Spleen (tissue), 7 donors: ENCODE measurements around the gene MCTP1.

Experiments used
- POLR2A ChIP-seq, 3 donors: fragments of 450-650 bp; IDR thresholded peaks; one replicate each; pipeline ENCODE4 v1.5.1; 2017; ENCODE audit warnings: antibody characterized with exemption in 3 of 3, mild to moderate bottlenecking in 1 of 3
- POLR2AphosphoS5 ChIP-seq, 3 donors: sonication (generic); formaldehyde crosslinking; IDR thresholded peaks; one replicate each; pipeline ENCODE4 v1.5.1; 2017; ENCODE audit warnings: antibody characterized with exemption in 3 of 3
- TF ChIP-seq, protein P1 (sequence below), 11 experiments: fragments of 200-600 bp in 7 of 11; fragments of 450-650 bp in 4 of 11; sonication (generic) in 4 of 11; IDR thresholded peaks in 8 of 11; conservative IDR thresholded peaks in 3 of 11; 1 replicate in 7 of 11; 2 replicates in 4 of 11; pipeline versions ENCODE4 v1.4.0 to v1.8.0; 2016 to 2021; ENCODE audit warnings: antibody characterized with exemption in 11 of 11, inconsistent platforms in 4 of 11, mild to moderate bottlenecking in 1 of 11
- donor health status: DM: no; HTN: no; CAD: no; lungs with moderate emphysema.
- donor health status: DM: no; HTN: no; CAD: no.
- donor health status: DM: no; HTN: no; CAD: no.

DNA sequence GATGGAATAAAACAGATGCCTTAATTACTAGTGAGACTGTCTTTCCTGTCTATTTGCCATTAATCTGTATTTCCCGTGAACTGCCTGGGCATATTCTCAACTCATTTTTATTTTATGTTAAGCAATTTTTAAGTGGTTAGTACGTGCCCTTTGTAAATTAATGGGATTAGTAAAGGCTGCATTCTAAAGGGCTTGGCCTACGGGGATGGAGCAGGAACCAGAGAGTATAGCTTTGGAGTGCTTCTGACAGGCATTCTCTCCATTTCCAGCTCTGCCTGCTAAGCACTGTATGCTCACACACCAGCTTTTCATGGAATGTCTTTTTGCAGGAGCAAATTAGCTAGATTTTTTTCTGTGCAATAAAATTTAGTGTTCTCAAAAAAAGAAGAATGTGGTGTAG is 241.2 kb downstream of the MCTP1 start:
- TF ChIP-seq POLR2A (IDR thresholded peaks at IDR 0.05) (no peak), POLR2AphosphoS5 (IDR thresholded peaks at IDR 0.05) (no peak)
- TF ChIP-seq, protein P1, sequence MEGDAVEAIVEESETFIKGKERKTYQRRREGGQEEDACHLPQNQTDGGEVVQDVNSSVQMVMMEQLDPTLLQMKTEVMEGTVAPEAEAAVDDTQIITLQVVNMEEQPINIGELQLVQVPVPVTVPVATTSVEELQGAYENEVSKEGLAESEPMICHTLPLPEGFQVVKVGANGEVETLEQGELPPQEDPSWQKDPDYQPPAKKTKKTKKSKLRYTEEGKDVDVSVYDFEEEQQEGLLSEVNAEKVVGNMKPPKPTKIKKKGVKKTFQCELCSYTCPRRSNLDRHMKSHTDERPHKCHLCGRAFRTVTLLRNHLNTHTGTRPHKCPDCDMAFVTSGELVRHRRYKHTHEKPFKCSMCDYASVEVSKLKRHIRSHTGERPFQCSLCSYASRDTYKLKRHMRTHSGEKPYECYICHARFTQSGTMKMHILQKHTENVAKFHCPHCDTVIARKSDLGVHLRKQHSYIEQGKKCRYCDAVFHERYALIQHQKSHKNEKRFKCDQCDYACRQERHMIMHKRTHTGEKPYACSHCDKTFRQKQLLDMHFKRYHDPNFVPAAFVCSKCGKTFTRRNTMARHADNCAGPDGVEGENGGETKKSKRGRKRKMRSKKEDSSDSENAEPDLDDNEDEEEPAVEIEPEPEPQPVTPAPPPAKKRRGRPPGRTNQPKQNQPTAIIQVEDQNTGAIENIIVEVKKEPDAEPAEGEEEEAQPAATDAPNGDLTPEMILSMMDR (IDR thresholded peaks at IDR 0.05 in 8 of 11, conservative IDR thresholded peaks at IDR 0.05 in 3 of 11) = no peak
